GM12864 (cell line): Measurements from ENCODE around the gene KIAA1614.

Source experiments
- DNase-seq: peaks from one replicate; pipeline ENCODE4 v3.0.0-alpha.2; 2011; ENCODE audit warnings: low read depth
- H3K4me3 ChIP-seq: 2 replicates; pipeline ENCODE4 v1.5.1; 2011; ENCODE audit warnings: mild to moderate bottlenecking, low read depth, low read length, control low read depth
- TF ChIP-seq, protein P1 (sequence below): IDR thresholded peaks from 2 replicates; pipeline ENCODE4 v1.5.1; 2011; ENCODE audit warnings: low read depth, mild to moderate bottlenecking, moderate library complexity, low read length, control low read depth, inconsistent platforms; ENCODE audit errors: missing control alignments

The KIAA1614 gene

DNA sequence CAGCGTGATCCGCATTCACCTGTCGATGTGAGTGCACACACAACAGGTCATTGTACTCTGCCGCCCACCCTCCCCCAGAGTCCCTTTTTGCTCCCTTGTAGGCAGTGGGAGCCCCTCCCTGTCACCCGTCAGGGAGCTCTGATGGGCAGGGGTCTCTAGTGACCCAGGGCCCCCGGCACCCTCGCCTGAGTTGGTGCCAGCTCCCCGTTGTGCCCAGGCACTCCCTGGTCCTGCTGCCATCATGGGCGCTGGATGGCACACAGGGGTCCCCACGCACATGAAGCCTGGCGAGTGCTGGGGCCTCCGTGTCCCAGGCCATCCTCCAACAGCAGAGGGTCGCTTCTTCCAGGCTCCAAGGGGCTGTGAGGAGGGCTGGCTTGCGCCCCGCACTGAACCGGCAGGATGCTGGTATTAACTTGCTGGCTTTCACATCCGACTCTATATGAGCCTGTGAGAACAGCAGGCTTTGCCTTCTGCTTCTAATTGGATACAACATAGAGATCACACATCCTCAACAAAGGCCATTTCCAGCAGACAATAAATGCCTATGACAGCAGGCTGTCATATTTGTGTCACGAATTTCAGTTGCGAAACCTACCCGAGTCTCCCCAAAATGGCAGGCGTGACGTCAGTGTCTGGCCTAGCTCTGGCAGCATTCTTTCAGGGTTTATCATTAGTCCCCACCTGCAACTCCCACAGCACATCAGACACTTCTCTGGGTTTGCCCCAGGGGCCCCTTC is 35.4 kb downstream of the KIAA1614 start:
- H3K4me3 ChIP-seq: no peak overlapping the region
- TF ChIP-seq, protein P1, sequence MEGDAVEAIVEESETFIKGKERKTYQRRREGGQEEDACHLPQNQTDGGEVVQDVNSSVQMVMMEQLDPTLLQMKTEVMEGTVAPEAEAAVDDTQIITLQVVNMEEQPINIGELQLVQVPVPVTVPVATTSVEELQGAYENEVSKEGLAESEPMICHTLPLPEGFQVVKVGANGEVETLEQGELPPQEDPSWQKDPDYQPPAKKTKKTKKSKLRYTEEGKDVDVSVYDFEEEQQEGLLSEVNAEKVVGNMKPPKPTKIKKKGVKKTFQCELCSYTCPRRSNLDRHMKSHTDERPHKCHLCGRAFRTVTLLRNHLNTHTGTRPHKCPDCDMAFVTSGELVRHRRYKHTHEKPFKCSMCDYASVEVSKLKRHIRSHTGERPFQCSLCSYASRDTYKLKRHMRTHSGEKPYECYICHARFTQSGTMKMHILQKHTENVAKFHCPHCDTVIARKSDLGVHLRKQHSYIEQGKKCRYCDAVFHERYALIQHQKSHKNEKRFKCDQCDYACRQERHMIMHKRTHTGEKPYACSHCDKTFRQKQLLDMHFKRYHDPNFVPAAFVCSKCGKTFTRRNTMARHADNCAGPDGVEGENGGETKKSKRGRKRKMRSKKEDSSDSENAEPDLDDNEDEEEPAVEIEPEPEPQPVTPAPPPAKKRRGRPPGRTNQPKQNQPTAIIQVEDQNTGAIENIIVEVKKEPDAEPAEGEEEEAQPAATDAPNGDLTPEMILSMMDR: no peak
- DNase-seq: no peak

DNA sequence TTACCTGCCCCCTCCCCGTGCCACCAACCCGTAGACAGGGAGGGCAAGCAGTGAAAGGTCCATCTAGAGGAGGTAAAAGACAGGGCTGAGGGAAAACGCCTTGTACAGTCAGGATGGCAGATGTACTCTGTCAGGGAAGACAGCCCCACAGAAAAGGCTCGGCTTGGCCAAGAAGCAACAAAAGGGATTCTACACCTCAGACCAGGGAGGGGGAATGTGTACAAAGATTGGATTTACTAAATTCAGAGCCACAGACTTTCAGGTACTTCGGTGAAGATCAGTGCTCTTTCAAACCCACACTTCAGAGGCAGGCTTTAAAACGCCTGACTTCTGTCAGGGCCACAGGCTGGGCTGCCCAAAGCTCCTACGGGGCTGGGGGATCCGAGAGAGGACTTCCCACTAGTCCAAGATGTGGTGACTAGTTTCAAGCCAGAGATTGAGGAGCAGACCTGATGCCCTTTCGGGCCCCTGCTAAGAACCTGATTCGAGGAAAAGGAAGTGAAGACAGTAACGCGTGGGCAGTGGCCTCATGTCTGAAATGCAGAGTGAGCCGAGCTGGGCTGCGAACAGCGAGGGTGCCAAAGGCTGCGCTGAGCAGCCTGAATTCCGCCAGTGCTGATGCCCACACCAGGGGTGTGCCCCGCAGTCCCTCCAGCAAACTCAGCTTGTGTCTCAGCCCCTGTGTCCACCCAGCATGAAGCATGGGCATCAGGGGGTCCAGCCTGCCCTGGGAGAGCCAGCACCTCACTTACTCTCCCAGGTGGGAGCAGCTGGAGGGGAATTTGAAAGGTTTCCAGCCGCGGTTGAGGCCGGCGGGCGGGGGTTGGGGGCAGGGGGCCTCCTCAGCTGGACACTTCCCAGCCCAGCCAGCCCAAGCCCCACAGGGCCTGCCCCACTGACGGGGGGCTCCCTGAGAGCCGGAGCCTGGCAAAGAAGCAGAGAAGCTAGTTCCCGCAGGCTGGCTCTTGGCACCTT is 36.2 kb downstream of the KIAA1614 start:
- DNase-seq: no peak
- TF ChIP-seq, protein P1: no peak
- no peak overlapping the region for H3K4me3 ChIP-seq

DNA sequence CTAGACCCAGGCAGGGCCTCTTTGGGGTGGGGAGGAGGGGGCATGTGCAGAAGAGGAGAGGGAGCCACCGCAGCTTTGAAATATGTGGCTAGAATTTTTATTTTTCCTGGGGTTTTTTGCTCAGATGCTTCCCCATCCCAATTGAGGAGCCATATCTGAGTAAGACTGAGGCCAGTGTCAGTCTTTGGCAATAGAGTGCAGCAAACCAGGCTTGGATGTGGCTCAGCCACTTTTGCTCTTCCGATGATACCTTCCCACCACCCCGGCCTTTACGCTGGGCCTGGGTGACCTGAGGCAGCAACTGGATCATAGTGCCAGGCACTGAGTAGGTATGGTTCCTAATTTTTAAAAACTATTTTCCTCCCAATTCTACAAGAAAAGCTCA is 36.9 kb downstream of the KIAA1614 start:
- no peak overlapping the region for H3K4me3 ChIP-seq
- no peak for DNase-seq
- TF ChIP-seq, protein P1: no peak

DNA sequence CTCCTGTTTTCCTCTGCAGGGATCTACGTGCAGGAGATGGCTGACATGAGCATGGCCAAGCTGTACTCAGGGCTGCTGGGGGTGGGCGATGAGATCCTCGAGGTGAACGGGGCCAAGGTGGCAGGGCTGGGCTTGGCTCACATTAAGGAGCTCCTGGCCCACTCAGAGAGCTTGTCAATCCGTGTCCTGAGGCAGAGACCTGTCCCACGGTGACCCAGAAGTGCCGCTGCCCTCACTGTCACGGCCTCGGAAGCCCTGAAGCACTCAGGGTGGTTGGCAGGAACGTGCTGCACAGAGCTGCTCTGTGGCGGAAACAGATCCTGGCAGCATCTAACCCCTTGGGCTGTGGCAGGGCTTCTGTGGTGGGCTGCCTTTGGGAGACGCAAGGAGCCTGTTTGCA is 37.6 kb downstream of the KIAA1614 start:
- TF ChIP-seq, protein P1: no peak
- no peak for DNase-seq
- no peak overlapping the region for H3K4me3 ChIP-seq

DNA sequence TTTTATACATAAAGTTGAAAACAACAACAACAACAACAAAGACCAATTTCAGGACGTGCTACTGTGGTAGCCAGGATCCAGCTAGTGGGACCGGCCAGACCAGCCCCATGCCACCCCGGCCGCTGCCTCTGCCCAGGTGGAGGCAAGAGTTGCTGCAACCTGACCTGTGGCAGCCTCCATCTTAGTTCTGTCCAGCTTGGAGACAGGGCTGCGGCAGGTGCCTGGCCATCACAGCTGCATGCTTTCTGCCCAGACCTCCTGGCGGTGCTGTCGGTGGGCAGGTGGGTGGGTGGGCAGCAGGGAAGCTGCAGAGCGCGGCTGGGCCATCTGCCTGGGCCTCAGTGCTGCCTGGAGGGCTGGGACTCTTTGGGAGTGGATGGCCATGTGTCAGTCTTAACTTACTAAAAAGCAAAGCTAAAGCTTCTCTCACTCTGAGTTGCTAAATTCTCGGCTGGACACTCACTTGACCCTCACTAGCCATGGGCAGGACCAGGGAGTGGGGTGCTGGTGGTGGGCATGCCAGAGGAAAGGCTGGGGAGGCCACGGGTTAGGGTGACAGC is 38.6 kb downstream of the KIAA1614 start:
- TF ChIP-seq, protein P1: no peak
- DNase-seq: no peak
- no peak overlapping the region for H3K4me3 ChIP-seq

DNA sequence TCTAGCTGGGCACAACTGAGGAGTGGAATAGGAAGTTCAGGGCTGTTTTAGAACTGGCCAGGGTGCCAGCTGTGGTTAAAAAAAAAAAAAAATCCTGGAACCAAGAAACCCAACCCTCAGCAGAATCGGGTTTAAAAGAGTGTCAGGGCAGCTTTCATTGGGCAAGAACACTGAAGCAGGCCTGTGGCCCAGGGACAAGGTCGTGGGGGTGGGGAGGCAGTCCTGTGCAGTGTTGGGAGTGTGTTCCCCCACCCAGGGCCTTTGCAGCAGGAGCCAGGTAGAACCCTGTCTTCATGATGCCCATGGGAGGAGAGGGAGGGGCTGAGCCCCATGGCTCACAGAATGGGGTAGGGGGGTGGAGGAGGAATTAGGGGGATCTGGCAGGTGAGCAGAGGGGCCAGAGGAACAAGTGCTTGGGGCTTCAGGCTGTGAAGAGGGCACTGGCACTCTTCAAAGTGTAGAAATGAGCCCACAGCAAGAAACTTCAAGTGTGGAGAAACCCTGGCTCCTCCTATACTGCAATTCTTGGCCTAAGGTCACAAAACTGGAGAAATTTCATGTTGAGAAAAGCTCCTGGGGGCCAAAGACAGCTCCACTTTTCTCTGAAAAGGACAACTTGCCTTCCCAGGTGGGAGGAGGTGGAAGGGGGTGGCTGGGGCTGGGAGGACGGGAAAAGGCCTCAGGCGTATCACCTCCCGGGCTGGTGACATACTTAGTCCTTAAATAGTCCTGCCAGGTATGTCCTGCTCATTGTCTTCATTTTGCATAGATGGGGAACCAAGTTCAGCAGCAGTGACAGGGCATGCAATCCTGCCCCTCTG is 39.3 kb downstream of the KIAA1614 start:
- no peak overlapping the region for H3K4me3 ChIP-seq
- TF ChIP-seq, protein P1: no peak
- DNase-seq: no peak
